C4-2B (cell line): Measurements from ENCODE around the gene NTRK2.

ENCODE experiments used
- H3K27ac ChIP-seq: fragments of 450-650 bp; 2 replicates; pipeline ENCODE4 v1.5.1; 2017
- ZFX ChIP-seq: fragments of 450-650 bp; IDR thresholded peaks from 2 replicates; pipeline ENCODE4 v1.6.1; 2017
- TF ChIP-seq, protein P1 (sequence below): fragments of 450-650 bp; conservative IDR thresholded peaks from 2 replicates; pipeline ENCODE4 v1.5.1; 2017; ENCODE audit warnings: mild to moderate bottlenecking

The NTRK2 gene

DNA sequence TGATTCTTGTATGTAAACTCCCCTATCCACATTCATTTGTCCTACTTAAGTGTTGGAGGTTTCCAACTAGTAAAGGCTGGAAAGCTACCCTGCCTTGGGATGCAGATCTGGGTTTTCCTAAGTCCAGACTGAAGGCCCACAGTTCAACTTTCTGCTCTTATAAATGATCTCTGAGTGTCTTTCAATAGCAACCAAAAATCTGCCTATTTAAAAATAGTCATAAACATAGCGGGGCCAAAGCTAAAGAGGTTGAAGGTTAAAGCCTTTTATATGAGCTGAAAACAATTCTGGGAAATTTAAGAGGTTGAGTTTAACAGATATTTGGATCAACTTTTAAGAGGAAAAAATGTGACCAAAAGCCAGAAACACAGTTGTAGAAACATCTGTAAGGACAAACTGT lies 87.2 kb downstream of the NTRK2 start:
- no peak overlapping the region for H3K27ac ChIP-seq
- TF ChIP-seq ZFX: no peak
- TF ChIP-seq, protein P1, sequence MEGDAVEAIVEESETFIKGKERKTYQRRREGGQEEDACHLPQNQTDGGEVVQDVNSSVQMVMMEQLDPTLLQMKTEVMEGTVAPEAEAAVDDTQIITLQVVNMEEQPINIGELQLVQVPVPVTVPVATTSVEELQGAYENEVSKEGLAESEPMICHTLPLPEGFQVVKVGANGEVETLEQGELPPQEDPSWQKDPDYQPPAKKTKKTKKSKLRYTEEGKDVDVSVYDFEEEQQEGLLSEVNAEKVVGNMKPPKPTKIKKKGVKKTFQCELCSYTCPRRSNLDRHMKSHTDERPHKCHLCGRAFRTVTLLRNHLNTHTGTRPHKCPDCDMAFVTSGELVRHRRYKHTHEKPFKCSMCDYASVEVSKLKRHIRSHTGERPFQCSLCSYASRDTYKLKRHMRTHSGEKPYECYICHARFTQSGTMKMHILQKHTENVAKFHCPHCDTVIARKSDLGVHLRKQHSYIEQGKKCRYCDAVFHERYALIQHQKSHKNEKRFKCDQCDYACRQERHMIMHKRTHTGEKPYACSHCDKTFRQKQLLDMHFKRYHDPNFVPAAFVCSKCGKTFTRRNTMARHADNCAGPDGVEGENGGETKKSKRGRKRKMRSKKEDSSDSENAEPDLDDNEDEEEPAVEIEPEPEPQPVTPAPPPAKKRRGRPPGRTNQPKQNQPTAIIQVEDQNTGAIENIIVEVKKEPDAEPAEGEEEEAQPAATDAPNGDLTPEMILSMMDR: no peak

DNA sequence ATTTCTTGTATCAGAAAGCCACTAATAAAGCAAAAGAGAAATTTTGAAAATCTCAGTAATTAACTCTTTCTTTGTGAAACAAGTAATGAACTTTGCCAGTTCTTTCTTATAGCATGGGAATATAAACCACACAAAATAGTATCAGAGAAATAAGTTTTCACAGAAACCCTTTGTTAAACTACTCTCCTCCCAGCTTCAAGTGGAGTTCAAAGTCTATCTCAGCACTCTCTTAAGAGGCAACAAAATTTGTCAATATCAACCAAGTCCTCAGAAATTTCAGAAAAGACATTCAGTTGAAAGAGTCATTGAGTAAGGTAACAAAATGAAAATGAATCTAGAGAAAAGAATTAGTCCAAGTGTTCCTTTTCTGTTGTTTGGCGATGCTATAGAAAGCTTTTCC lies 89.3 kb downstream of the NTRK2 start:
- H3K27ac ChIP-seq: no peak overlapping the region
- TF ChIP-seq, protein P1: no peak
- TF ChIP-seq ZFX: no peak

DNA sequence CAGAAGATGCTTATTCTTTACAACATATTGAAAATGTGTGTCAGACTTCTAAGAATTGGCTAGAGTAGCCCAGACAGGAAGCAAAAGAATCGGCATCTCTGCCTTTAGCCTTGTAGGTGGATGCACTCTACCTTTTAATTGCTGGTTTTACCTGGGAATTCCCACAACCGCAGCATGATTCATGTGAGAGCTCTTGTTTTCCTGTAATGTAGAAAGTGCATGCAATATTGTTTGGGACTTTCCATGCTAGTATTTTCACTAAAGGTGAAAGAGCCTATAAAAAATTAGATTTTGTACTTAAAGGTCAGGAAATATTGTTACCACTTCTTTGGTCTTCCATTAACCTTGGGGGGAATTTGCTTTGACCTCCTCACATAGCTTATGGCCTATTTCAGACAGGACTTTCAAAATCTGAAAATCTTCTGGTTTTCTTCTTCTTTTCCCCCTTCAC lies 89.8 kb downstream of the NTRK2 start:
- TF ChIP-seq ZFX: no peak
- TF ChIP-seq, protein P1: no peak
- H3K27ac ChIP-seq: no peak overlapping the region

DNA sequence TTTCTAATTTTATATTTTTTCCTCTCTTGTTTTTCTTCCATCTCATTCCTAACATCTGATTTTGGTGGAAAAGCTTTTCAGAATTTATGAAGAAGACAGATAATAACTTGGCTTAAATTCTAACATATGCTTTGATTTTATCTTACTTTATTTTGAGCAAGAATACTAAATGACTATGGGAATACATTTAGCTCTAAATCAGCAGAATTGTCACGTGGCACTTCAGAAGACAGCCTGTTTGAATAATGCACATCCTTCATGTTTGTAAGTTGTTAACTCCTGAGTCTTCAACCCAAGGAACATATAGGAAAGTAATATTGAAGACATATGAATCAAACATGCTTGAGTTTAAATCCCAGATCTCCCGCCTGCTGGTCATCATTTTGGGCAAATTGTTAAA lies 90.3 kb downstream of the NTRK2 start:
- H3K27ac ChIP-seq: no peak overlapping the region
- no peak for TF ChIP-seq ZFX
- TF ChIP-seq, protein P1: no peak

DNA sequence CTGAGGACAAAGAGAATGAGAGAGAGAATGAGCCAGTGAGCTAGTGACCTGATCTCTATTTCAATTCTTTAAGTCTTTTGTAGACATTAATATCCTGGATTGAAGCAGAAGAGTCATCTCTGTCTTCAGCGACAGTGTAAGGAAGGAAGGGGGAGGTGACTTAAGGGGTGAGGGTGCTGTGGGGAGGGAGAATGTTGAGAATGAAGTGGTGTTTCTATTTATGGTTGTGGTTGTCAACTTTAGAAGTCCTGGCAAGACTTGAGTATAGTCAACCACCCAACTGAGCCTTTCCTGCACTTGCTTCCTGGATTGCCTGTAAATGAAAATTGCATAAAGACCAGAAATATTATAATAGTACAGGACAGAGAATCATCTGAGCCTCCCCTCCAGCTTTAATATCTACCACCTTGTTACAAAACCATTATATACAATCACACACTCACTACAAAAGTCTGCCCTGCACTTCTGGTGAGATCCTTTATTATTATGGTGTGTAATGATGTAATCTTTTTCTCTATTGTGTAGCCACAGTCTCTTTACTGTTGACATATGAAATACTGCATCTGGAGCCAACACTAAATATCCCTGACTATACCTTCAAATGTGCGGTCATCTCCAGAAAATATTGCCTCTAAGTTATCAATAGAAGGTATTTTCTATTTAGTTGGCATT lies 91.7 kb downstream of the NTRK2 start:
- no peak overlapping the region for H3K27ac ChIP-seq
- TF ChIP-seq ZFX: no peak
- TF ChIP-seq, protein P1: no peak

DNA sequence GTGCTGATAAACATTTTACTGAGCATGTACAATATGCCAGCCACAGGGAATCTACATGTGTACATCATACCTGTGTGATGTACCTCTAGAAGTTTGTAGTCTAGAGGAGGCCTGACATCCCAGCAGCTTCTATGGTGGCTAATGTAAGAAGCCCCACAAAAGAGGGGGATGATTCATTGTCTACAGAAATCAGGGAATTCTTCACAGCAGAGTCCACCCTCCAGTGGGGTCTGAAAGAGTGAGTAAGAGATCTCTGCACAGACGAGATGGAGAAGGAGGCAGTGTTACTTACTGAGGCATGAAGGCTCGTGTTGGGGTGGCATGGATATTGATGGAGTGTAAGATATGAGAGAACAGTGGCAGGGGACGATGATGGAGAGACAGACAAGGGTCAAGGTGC lies 103.0 kb downstream of the NTRK2 start:
- H3K27ac ChIP-seq: no peak overlapping the region
- TF ChIP-seq, protein P1: no peak
- TF ChIP-seq ZFX: no peak

DNA sequence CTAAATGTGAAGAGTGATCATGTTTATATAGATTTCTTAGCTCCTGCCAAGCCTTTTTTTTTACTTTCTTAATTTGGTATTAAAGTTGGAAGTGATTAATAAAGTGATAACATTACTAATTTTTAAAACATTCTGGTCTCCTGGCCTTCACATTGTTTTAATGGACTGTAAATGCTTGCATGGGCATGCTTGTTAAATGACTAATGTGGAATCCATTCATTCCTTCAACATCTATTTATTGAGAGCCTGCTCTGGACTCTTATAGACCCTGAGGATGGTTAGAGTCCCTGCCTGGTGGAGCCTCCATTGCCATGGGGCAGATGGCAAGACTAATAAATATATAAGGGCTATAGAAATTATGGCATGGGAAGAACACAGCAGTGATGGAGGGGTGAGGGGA lies 103.5 kb downstream of the NTRK2 start:
- H3K27ac ChIP-seq: no peak overlapping the region
- TF ChIP-seq, protein P1: no peak
- no peak for TF ChIP-seq ZFX
